T-helper 2 cell (primary cell): ENCODE measurements around the gene PSMD2.

Experiments used
- DNase-seq, 5 experiments: peaks; one replicate each; pipeline versions ENCODE4 v3.0.0 to v3.0.0-alpha.2; 2012 to 2022

The PSMD2 gene

DNA sequence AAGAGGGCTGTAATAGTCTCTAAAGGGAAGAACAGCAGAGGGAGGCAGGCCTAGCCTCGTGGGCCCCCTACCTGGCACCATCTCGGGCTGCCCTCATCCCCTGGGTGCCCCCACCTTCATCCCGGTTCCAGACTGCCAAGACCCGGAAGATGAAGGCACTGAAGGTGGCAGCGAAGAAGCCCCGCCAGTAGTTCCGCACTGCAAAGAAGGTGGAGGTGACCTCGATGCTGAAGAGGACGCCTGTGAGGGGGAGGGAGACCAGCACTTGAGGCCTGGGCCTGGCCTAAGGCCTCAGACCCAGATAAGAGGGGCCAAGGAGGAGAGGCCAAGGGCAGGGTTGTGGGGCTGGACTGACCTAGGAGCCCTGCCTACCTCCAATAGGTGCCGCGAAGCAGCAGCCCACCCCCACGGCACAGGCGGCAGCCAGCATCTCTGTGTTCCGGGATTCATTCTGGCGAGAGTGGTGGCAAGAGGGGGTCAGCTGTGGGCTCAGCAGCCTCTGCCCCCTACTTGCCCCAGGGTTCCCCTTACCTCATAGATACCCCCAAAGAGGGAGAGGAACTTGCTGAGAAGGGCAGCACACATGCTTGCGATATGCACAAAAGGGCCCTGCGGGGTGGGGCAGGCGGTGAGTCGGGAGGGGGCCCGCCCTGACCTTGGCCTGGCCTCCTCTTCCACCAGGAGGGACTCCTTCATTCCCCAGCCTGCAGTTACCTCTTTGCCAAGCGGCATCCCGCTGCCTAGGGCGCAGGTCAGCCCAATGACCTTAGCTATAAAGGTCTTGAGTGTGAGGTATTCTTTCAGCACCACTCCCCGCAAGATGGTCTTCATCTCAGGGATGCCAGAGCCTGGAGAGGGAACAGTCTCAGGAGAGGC lies 58.4 kb downstream of the PSMD2 start:
- DNase-seq, result no peak

DNA sequence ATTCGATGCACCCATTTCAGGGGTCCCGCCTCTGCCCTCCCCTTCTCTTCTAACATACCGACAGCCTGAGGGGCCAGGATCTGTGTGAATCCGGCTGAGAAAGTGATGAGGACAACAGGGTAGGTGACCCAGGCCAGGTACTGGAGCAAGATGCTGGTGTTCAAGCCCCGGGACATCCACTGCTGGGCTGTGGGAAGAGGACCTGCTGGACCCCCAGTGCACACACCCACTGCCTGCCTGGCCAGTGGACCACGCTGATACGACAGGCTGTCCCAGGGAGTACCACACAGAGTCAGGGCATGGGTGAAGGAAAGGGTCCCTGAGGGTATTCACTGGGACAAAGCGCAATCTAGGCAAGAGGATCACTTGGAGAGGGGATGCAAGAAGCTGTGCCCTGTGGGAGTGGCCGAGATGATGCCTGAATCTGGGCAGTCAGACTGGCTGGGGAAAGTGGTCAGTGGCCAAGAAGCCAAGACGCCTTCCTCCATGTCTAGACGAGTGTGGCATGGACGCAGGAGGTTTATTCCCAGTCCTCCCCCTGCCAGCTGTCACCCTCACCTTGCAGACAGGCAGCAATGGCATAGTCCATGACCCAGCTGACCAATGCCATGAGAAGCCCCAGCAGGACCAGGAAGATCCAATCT lies 59.2 kb downstream of the PSMD2 start:
- no peak for DNase-seq
